Activated T-helper 2 cell treated with anti-CD3 and anti-CD28 coated beads, Interferon-gamma antibody, Interleukin-2, Interleukin-4, amounts not matched to agents 10 μg/mL and 5 μg/mL and 100 μg/mL, durations not matched to agents 14 hours and 24 hours and 36 hours (primary cell): Measurements from ENCODE around the gene RIMBP2. TPM values are rescaled to one million over a fixed set of nuclear protein-coding genes. Genes with fewer than 3 reads are reported as not detected.

Experiments
- DNase-seq: peaks from one replicate; pipeline ENCODE4 v3.0.0; 2021; ENCODE audit warnings: low spot score
- H3K27ac Mint-ChIP-seq: one replicate; pipeline ENCODE4 v1.8.0; 2021; ENCODE audit warnings: mixed read lengths
- H3K27me3 Mint-ChIP-seq: one replicate; pipeline ENCODE4 v1.8.0; 2021; ENCODE audit warnings: low read depth, mixed read lengths
- H3K36me3 Mint-ChIP-seq: one replicate; pipeline ENCODE4 v1.8.0; 2021; ENCODE audit warnings: low read depth, mixed read lengths
- H3K4me1 Mint-ChIP-seq: one replicate; pipeline ENCODE4 v1.8.0; 2021; ENCODE audit warnings: low read depth, mixed read lengths
- H3K4me3 Mint-ChIP-seq: one replicate; pipeline ENCODE4 v1.8.0; 2021; ENCODE audit warnings: low read depth, mild to moderate bottlenecking, moderate library complexity, mixed read lengths
- H3K9me3 Mint-ChIP-seq: one replicate; pipeline ENCODE4 v1.8.0; 2021; ENCODE audit warnings: mixed read lengths
- intact Hi-C: fragments of 100-400 bp; cut with micrococcal nuclease; formaldehyde crosslinking; loops from one replicate; pipeline ENCODE4 v1.15.1; 2023
- total RNA-seq: library from RNA; stranded (reverse); gene quantifications from 2 replicates; pipeline ENCODE4 v1.2.3, GENCODE V29; 2022

Gene RIMBP2
- total RNA-seq, 1 donor from 2014 or later = not detected

GRCh38 chr12:130463818-130464670 lies 252.1 kb downstream of the RIMBP2 start:
- Mint-ChIP-seq H3K36me3 (no peaks in the 10 kb centered on the region), H3K27ac (no peak overlapping the region), H3K4me3 (no peak overlapping the region), H3K4me1 (no peaks in the 10 kb centered on the region), H3K9me3 (peaks cover 12% of the 10 kb centered on the region), H3K27me3 (no peaks in the 10 kb centered on the region)
- no peak for DNase-seq
- intact Hi-C loops = no loop called here

GRCh38 chr12:130463275-130463658 lies 252.8 kb downstream of the RIMBP2 start:
- Mint-ChIP-seq H3K9me3 (peaks cover 12% of the 10 kb centered on the region), H3K27ac (no peak overlapping the region), H3K4me1 (no peaks in the 10 kb centered on the region), H3K36me3 (no peaks in the 10 kb centered on the region), H3K27me3 (no peaks in the 10 kb centered on the region), H3K4me3 (no peak overlapping the region)
- no peak for DNase-seq
- intact Hi-C loops = no loop called here

GRCh38 chr12:130462558-130463274 lies 253.4 kb downstream of the RIMBP2 start:
- intact Hi-C loops = no loop called here
- Mint-ChIP-seq H3K4me1 (no peaks in the 10 kb centered on the region), H3K9me3 (peaks cover 10% of the 10 kb centered on the region), H3K36me3 (no peaks in the 10 kb centered on the region), H3K27ac (no peak overlapping the region), H3K27me3 (no peaks in the 10 kb centered on the region), H3K4me3 (no peak overlapping the region)
- DNase-seq = no peak

DNA sequence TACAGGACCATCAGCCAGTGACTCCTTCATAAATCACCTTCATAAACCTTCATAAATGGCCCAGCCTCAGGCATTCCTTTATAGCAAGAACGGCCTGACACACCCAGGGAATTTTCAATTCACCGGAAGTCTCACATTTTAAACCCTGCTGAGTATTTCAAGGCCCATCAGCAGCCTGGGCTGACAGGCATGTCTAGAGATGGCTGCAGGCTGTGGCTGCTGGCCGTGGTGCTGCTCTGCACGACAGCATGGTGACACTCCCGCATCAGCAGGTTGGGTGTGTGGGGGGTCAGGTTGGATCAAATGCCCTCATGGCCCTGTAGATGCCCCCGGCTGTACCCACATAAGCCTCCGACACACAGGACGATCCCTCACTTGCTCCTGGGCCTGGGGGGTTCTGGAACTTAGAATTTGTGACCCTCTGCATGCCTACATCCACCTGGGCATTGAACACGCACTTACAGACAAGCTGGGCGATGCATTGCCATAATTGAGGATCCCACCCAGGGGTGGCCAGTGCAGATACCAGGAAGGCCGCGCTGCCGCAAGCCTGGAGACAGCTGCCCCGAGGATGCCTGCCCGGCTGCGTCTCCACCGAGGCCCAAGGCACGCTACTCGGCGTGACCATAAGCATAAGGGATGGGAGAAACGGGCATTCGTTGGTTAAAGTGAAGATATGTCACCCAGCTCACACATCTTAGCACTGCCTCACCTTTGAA lies 254.1 kb downstream of the RIMBP2 start:
- Mint-ChIP-seq H3K27ac (no peak overlapping the region), H3K4me1 (no peaks in the 10 kb centered on the region), H3K36me3 (no peaks in the 10 kb centered on the region), H3K4me3 (no peak overlapping the region), H3K9me3 (peaks cover 4% of the 10 kb centered on the region), H3K27me3 (no peaks in the 10 kb centered on the region)
- intact Hi-C loops = no loop called here
- no peak for DNase-seq

GRCh38 chr12:130461447-130461815 lies 254.7 kb downstream of the RIMBP2 start:
- Mint-ChIP-seq H3K36me3 (no peaks in the 10 kb centered on the region), H3K27me3 (no peaks in the 10 kb centered on the region), H3K27ac (no peak overlapping the region), H3K9me3 (no peaks in the 10 kb centered on the region), H3K4me3 (no peak overlapping the region), H3K4me1 (no peaks in the 10 kb centered on the region)
- intact Hi-C loops = no loop called here
- no peak for DNase-seq

DNA sequence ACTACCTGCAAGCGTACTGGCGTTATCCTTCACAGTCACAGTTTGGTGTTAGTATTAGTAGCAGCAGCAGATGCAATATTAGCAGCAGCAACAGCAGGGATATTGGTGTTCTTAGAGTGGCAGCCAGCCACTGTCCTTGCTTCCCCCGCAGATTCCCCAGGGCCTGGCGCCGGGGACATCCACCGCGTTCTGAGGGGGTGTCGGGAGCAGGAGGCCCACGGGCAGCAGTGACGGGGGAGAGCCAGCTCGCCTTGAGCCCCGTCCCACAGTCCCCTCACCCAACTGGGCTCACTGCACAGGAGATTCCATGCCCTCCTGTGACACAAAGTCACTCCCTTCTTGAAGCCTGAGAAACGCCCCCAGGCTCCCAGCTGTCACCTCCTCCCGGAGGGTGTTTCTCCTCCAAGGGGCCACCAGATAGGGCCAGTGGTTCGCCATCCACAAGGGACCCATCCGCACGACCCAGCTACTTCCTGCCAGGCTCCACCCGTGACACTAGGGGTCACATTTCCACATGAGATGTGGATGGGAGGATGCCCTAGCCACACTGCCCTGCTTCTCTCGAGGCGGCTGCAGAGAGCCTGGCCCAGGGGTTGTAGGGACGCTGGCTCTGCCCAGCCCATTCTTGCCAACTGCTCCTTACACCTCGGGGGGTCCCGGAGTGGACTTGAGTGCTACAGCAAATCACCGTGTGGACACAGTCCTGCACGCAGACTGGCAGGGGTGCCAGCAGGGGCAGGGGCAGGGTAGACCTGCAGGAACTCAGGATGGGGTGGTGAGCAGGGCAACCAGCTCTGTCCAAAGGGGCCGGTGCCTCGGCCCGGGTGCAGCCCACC lies 255.3 kb downstream of the RIMBP2 start:
- H3K27me3 Mint-ChIP-seq = no peaks in the 10 kb centered on the region

GRCh38 chr12:130459916-130460315 lies 256.2 kb downstream of the RIMBP2 start:
- H3K27me3 Mint-ChIP-seq = no peaks in the 10 kb centered on the region
- no peak overlapping the region for H3K4me3 Mint-ChIP-seq
- H3K4me1 Mint-ChIP-seq = no peaks in the 10 kb centered on the region
- H3K36me3 Mint-ChIP-seq = no peaks in the 10 kb centered on the region
- intact Hi-C loops = no loop called here
- no peaks in the 10 kb centered on the region for H3K9me3 Mint-ChIP-seq
- DNase-seq = no peak
- H3K27ac Mint-ChIP-seq = no peak overlapping the region

More for the DNA sequence above, 255.3 kb downstream of the RIMBP2 start:
- Mint-ChIP-seq H3K4me1 (no peaks in the 10 kb centered on the region), H3K4me3 (no peak overlapping the region), H3K36me3 (no peaks in the 10 kb centered on the region), H3K27ac (no peak overlapping the region), H3K9me3 (no peaks in the 10 kb centered on the region)
- no peak for DNase-seq
- intact Hi-C loops = no loop called here

DNA sequence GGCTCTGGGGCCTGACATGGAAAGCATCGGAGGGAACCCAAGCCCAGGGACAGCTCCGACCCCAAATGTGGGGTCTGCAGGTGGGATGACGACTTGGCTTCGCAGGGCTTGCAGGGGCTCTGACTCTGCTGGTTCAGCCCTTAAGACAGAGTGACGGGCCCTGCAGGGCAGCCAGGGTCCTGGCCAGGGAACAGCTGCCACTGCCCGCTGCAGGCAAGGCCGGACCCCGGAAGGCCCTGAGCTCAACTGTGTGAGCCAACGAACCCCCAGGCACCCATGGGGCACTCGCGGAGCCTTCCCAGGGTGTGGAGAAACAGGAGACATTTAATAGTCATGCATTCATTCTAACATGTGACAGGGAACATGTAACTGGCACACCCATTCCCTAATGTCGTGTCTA lies 257.8 kb downstream of the RIMBP2 start:
- no peaks in the 10 kb centered on the region for H3K36me3 Mint-ChIP-seq
- no peak overlapping the region for H3K27ac Mint-ChIP-seq
- intact Hi-C loops = no loop called here
- no peak for DNase-seq
- no peak overlapping the region for H3K4me3 Mint-ChIP-seq
- H3K9me3 Mint-ChIP-seq = no peaks in the 10 kb centered on the region
- no peaks in the 10 kb centered on the region for H3K27me3 Mint-ChIP-seq
- H3K4me1 Mint-ChIP-seq = no peaks in the 10 kb centered on the region

DNA sequence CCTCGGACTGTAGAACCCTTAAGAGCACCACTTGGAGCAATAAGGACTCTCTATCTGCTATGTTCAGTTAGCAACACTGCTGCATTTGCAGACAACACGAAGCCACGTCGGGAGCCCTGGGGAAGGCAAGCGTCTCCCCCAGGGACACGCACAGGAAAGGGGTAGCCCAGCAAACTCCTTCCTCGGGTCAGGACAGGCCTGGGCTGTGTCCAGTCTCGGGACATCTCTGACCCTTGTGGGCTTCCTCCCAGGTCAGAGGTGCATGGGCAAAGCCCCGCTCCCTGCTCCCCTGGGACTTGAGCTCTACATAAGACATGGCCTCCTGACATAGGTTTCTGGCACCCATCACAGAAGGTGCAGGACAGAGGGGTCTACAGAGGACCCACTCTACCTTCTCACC lies 258.9 kb downstream of the RIMBP2 start:
- H3K27me3 Mint-ChIP-seq = no peaks in the 10 kb centered on the region
- intact Hi-C loops = no loop called here
- no peaks in the 10 kb centered on the region for H3K4me1 Mint-ChIP-seq
- H3K27ac Mint-ChIP-seq = no peak overlapping the region
- no peak for DNase-seq
- no peak overlapping the region for H3K4me3 Mint-ChIP-seq
- H3K36me3 Mint-ChIP-seq = no peaks in the 10 kb centered on the region
- no peaks in the 10 kb centered on the region for H3K9me3 Mint-ChIP-seq

DNA sequence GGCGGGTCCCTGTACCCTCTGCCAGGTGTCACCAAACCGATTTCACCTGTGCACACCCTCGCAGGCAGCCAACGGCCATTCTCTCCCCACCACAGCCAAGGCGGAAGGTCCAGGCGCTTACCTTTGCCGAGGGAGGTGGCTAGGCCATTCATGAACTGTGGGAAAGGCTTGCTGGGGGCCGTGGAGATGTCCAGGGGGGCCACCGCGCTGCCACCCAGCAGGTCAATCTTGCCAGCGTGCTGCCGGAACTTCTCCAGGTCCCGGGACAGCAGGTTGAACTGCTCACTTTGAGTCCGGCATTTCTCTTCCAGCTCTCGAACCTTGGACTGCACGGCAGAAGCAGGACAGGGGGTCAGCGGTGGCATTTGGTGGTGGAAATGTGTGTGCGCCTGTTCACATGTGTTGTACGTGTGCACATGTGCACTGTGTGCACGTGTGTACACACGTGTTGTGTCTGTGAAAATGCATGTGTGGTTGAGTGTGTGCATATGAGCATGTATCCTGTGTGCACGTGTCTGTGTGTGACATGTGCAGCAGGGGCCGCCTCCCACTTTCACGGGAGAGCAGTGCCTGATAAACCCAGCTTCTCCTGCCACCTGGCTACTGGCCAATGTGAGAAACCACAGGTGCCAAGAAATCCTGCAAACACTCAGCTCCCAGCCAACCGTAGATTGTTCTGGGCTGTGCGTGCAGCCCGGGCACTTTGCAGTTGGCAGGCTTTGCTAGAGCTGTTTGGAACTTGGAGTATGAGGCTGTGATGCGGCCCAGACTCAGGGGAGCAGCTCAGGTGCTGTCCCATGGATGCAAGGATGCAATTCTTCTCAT lies 259.5 kb downstream of the RIMBP2 start:
- DNase-seq = no peak
- Mint-ChIP-seq H3K36me3 (no peaks in the 10 kb centered on the region), H3K27me3 (no peaks in the 10 kb centered on the region), H3K4me3 (no peak overlapping the region), H3K27ac (no peak overlapping the region), H3K4me1 (no peaks in the 10 kb centered on the region), H3K9me3 (no peaks in the 10 kb centered on the region)
- intact Hi-C loops = no loop called here

DNA sequence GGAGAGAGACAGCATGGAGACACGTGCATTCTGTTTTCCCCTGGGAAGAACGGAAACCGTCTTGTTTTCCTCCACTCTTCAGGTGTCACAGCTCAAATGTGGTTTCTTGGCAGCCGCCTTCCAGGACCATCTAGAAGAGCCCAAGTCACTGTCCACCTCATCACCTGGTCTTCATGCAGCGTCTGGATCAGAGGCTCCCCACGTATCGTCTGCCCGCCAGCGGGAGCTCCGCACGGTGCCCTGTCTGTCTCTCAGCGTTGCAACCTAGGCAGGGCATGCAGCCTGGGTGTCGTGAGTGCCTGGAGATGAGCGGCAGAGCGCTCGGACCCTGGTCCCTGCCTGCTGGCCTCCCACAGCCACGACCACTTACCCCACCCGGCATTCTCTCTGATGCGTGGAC lies 260.9 kb downstream of the RIMBP2 start:
- Mint-ChIP-seq H3K36me3 (no peaks in the 10 kb centered on the region), H3K9me3 (no peaks in the 10 kb centered on the region), H3K4me3 (no peak overlapping the region), H3K27ac (no peak overlapping the region), H3K4me1 (no peaks in the 10 kb centered on the region), H3K27me3 (no peaks in the 10 kb centered on the region)
- DNase-seq = no peak
- intact Hi-C loops = no loop called here

DNA sequence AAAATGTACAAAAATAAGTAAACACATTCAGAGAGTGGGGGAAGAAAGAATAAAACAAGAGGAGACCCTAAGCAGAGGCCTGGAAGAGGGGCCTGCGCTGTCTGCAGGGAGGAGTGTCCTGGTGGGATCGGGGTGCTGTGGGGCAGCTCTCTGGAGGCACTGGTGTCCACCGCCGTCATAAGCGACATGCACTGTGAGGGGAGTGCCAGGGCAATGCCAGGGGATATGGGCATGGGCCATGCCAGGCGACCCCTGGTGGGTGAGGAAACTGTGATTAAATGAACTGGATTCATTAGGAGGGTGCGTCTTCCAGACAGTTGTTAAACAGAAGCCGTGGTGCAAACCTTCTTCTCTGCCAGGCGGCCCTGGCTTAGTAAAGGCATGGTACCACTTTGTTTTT lies 261.8 kb downstream of the RIMBP2 start:
- Mint-ChIP-seq H3K36me3 (no peaks in the 10 kb centered on the region), H3K4me3 (no peak overlapping the region), H3K27me3 (no peaks in the 10 kb centered on the region), H3K4me1 (no peaks in the 10 kb centered on the region), H3K9me3 (no peaks in the 10 kb centered on the region), H3K27ac (no peak overlapping the region)
- intact Hi-C loops = no loop called here
- no peak for DNase-seq
